Measurements from ENCODE around the gene HSPA13. TPM values are rescaled to one million over a fixed set of nuclear protein-coding genes. Genes with fewer than 3 reads are reported as not detected.

HSPA13 gene
- total RNA-seq, 4 donors from 2014 or later = 1.9 to 20.7 (median 13.6) TPM

Other genes with a start within 250 kb of the HSPA13 start
- gene LIPI, start 172.2 kb downstream of the HSPA13 start, total RNA-seq = not detected
- 1 to 10 TPM in 2 of 4 donors, not detected in 2; 2.7 to 3.3 TPM for gene RBM11, start 167.0 kb downstream of the HSPA13 start, total RNA-seq
- gene SAMSN1, start 163.2 kb upstream of the HSPA13 start, total RNA-seq = 1 to 10 TPM; 1.6 to 9.5 (median 5.2) TPM